HG02884 (cell line): ENCODE measurements around the gene ANTXR1.
"Not testable (repeated sequence)": the region's sequence is repeated elsewhere in the genome, so short reads cannot be mapped to it uniquely, and the experiment has no call there.

Experiments used
- ATAC-seq: cut with Tn5 transposase; IDR thresholded peaks from one replicate; pipeline ENCODE4 v1.9.1; 2021; ENCODE audit warnings: mild to moderate bottlenecking, moderate library complexity; ENCODE audit not compliant: unreplicated experiment

ANTXR1 gene

GRCh38 chr2:69162057-69162456, 149.1 kb downstream of the ANTXR1 start:
- ATAC-seq = no peak

GRCh38 chr2:69163109-69163508, 150.1 kb downstream of the ANTXR1 start:
- no peak for ATAC-seq

GRCh38 chr2:69163556-69163955, 150.6 kb downstream of the ANTXR1 start:
- ATAC-seq = no peak

GRCh38 chr2:69164061-69164778, 151.2 kb downstream of the ANTXR1 start:
- ATAC-seq = no peak

- no peak for ATAC-seq
Observed at GRCh38 chr2:69165091-69165880, 152.3 kb downstream of the ANTXR1 start.

GRCh38 chr2:69166465-69166811, 153.5 kb downstream of the ANTXR1 start:
- ATAC-seq = no peak

GRCh38 chr2:69166812-69167468, 154.0 kb downstream of the ANTXR1 start:
- ATAC-seq = no peak

- ATAC-seq = no peak
Observed at GRCh38 chr2:69167469-69167822, 154.5 kb downstream of the ANTXR1 start.

GRCh38 chr2:69168144-69168813, 155.3 kb downstream of the ANTXR1 start:
- ATAC-seq = no peak

- ATAC-seq = no peak
Observed at GRCh38 chr2:69168950-69169654, 156.1 kb downstream of the ANTXR1 start.

- ATAC-seq = no peak
Observed at GRCh38 chr2:69169655-69170389, 156.8 kb downstream of the ANTXR1 start.

- no peak for ATAC-seq
Observed at GRCh38 chr2:69170661-69171060, 157.7 kb downstream of the ANTXR1 start.

- no peak for ATAC-seq
Observed at GRCh38 chr2:69171116-69171896, 158.3 kb downstream of the ANTXR1 start.

- ATAC-seq = no peak
Observed at GRCh38 chr2:69171897-69172525, 159.0 kb downstream of the ANTXR1 start.

- no peak for ATAC-seq
Observed at GRCh38 chr2:69173706-69174105, 160.7 kb downstream of the ANTXR1 start.

- ATAC-seq = not testable (repeated sequence)
Observed at GRCh38 chr2:69174211-69174610, 161.2 kb downstream of the ANTXR1 start.

GRCh38 chr2:69175790-69176715, 163.1 kb downstream of the ANTXR1 start:
- ATAC-seq = no peak
